Measurements from ENCODE around the gene SRD5A2.

SRD5A2 gene, protein sequence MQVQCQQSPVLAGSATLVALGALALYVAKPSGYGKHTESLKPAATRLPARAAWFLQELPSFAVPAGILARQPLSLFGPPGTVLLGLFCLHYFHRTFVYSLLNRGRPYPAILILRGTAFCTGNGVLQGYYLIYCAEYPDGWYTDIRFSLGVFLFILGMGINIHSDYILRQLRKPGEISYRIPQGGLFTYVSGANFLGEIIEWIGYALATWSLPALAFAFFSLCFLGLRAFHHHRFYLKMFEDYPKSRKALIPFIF

DNA sequence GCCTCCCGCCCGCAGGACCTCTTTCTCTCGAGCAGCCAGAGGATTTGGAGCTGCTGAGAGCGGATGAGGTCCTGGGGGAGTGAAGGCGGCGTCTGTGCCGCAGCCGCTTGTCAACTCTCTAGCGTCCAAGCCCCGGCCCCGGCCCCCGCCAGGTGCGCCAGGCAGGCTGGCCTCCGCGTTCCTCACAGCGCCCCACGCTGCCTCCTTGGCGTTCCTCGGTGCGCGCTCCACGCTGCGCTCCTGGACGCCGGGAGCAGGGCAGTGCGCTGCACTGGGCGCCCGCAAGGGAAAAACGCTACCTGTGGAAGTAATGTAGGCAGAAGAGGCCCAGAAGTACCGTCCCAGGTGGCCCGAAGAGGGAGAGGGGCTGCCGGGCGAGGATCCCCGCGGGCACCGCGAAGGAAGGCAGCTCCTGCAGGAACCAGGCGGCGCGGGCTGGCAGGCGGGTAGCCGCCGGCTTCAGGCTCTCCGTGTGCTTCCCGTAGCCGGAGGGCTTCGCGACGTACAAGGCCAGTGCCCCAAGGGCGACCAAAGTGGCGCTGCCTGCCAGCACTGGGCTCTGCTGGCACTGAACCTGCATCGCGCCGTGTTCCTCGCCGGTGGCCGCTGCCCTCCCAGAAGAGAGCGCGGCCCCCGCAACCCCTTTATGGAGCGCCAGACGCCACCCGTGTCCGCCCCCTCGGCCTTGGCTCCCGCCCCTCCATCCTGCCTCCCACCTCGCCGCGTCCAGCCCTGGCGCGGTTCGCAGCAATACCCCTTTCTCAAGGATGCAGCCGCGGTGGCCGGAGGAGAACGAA lies at the start of gene SRD5A2:
SRD5A2 (minus strand) TSS at position 618 of the 797 bp plus-strand sequence; CDS start at position 580, 38 bp downstream.
- DNase-seq, result no peak

DNA sequence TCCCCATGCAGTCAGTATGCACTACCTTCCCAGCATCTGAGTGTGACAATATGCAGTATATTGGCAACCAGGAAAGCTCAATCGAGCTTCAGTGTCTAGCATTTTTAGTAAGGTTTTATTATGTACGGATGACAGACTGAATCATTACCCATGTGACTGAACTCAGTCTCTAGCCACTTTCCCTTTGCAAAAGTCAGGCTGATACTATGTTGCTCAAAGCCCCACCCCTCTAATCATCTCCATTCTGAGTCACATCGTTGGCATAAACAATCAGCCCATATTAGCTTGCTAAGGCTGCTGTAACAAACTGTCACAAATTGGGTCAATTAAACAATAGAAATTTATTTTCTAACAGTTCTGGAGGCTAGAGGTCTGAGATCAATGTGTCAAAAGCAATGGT lies 25.8 kb upstream of the SRD5A2 start:
- DNase-seq, result no peak

DNA sequence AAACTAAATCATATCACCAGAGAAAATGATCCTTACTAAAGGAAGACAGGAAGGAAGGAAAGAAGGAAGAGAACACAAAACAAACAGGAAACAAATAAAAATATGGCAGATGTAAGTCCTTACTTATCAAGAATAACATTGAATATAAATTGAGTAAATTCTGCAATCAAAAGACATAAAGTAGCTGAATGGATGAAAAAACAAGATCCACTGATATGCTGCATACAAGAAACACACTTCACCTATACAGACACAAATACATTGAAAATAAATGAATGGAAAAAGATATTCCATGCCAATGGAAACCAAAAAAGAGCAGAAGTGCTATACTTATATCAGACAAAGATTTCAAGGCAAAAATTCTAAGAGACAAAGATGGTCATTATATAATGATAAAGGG lies 18.0 kb upstream of the SRD5A2 start:
- DNase-seq, result no peak

DNA sequence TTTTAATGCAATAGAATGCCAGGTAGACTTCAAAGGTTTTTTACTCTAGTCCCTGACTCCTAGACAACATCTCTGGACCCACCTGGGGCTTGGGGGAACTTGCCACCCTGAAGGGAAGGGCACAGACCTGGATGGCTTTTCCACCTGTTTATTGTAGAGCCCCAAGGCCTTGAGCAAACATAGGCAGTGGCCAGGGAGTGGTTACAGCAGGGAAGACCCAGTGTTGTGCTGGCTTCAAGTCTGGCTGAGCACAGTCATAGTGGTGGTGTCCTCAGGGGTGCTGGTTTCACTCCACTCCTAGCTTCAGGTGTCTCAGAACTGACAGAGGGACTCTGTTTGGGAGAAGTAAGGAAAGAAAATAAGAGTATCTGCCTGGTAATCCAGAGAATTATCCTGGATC lies 5.5 kb upstream of the SRD5A2 start:
- DNase-seq, result no peak

DNA sequence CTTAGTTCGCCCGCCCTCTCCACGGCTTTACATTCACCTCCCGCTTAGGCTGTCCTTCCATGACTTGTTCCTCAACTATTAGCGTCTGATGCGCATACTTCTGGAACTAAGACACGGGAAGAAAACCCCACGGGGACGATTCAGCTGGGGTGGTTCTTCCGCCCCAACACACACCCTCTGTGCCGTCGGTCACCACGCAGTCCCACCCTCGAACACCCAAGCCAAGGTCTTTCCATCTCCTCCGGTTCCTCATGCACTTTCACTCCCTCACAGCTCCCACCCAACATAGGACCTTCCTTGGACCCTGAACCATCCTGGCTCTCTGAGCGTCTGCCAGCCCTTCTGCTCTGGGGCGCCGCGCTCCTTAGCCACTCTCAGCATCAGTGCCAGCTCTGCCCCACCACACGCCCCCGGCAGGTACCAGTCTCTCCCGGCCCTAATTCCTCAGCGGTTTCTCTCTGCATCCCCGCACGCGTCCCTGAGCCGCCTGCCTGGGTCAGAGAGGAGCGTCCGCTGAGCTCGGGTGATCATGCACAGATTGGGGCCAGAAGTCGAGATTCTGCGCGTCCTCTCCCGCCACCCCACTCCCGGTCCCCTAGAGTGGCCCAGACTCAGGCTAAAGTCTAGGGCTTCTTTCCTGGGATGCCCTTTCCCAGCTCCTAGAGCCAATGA lies 522 bp upstream of the SRD5A2 start:
- DNase-seq, result no peak

DNA sequence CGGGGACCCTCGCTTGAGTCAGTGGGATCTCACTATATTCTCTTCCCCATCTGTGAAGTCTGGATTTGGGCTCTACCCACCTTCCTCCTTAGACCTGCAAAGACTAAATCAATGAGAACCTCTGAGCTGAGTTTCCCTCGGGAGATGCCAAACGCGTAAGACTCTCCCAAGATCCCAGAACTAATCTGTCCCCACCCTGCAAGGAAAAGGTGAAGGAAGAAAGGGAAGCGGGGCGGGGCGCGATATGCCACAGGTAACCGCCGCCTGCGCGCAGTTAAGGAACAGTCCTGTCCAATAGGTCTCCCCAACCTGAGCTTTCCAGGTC lies 780 bp downstream of the SRD5A2 start:
- no peak for DNase-seq

DNA sequence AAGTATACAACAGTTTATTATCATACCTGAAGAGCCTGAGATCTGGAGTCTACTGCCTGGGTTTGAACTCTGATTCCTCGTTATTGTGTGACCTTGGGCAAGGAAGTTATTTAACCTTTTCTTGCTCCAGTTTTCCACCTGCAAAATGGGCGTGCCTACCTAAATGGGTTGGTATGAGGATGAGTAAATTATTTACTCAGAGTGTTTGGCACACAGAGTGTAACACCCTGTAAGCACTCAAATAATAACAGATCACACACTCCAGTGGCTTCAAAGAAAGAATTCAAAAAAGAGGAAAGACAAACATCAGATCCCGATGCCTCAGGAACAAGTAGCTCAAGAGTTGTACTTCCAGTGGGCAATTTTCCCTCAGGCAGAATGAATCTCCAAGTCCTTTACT lies 2.4 kb downstream of the SRD5A2 start:
- DNase-seq, result no peak

DNA sequence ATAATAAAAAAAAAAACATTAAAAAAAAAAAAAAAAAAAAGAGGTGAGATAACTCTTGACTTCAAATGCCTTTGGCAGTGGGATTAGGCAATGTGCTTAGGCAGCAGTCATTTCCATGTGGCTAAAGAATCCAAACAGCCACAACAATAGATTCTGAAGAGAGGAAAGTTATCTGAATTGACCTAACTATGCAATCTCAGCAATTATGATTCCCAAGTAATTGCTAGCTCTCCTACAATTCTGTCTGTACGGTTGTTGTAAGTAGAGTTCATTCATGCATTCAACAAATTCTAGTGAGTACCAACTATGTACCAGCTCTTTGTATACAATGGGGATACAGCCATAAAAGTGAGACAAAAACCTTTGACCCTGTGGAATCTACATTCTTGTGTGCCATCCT lies 3.6 kb downstream of the SRD5A2 start:
- no peak for DNase-seq

DNA sequence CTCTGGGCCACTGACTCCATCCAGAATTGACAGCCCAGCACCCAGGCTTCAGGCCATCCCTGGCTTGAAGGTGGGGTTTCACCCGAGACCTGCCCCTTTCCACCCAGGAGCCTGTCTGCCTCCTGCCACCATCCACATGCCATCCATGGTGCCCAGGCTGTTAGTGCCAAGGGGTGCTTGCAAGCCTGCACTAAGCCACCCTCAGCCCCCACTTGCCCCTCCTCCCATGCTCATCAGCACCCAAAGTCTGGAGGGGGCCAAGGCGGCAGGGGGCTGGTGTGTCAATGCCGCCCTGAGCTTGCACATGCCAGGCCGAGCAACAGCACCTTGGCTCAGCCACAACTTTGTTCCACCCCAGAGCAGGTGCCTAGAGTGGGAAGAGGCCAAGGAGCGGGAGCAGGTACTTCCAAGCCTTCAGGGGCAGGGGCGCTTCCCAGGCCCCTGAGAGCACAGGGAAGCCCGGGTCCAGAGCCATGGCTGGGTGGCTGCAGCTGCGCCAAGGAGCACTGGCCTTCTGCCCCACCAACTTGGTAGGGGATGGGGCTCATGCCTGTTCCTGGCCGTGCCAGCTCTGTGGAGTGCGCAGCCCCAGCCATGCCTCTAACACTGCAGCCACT lies 12.0 kb downstream of the SRD5A2 start:
- no peak for DNase-seq

DNA sequence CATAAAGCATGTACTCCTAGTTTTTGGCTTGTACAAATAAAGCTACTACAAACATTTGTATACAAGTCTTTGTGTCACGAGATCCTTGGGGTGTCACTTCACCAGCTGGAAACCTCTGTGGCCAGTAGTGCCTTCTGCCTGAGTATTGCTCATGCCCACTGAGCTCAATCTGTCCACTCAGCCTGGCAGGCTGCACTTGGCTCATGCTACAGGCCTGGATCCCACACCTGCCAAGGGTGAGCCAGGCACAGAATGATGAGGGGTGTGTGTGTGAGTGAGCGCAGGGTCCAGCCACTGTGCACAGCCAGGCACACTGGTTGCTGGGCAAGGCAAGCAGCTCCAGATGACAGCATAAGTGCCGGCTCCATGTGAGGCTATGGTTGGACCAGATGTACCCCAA lies 13.1 kb downstream of the SRD5A2 start:
- DNase-seq, result no peak

DNA sequence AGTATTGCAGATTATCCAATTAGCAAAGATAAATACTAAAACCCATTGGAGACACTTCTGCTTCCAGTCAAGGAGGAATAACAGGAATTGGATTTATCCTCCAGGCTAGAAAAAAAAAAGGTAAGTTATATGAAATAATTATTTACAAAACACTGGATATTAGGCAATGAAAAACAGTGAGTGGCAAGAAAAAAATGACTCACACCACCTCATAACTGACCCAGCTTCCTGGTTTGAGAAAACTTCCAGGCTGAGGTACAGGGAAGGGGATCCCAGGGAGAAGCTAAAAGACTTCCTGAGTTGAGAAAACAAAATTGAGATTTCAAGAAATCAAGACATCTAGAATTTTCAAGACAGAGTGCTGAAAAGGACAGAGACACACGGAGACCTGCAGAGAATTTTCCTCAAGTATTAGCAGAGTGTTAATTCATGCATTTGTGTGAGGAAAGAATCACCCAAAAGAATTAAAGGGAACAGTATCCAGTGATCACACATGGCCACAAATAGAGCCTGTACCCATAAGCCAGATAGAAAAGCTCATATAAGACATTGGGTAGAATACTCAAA lies 17.4 kb downstream of the SRD5A2 start:
- DNase-seq, result no peak

DNA sequence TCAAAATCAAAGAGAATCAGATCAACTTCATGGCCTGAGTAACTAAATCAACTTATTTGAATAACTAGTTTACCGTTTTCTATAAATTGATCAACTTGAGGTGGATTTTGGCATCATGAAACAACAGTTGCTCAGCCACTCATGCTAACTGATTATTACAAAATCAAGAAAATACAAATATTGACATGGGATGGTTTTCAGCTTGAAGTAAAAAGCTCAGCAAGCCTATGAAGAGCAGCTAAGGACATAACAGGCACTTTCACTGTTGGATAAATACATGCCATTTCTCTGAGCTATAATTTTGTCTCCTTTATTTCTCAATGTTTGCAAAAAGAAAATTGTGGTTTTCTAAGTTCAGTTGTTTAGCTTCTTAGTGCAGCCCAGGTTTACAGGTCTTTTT lies 18.9 kb downstream of the SRD5A2 start:
- no peak for DNase-seq

DNA sequence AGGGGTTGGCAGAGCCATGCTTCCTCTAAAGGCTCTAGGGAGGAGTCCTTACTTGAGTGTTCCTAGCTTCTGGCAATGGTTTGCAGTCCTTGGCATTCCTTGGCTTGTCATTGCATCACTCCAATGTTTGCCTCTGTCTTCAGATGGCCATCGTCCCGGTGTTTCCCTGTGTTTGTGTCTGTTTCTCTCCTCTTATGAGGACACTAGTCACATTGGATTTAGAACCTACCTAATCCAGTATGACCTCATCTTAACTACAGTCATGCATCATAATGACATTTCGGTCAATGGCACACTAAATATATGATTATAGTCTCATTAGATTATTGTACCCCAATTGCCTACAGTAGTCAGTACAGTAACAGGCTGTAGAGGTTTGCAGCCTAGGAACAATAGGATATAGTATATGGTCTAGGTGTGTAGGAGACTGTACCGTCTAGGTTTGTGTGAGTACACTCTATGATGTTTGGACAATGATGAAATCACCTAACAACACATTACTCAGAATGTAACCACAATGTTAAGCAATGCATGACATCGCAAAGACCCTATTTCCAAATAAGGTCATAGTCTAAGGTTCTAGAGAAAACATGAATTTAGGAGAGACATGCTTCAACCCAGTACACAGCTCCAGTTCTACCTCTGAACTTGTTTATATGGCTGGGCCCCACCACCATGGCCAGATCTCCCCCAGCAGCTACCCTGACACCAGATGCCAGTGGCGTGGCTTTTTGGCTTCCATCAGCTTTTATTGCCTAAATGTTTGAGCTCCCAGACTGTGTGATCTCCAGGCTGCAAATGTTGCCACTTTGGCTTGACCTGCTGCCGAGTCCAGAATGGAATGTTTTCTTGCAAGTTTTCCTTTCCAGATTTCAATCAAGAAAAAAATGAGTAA lies 22.1 kb downstream of the SRD5A2 start:
- no peak for DNase-seq

DNA sequence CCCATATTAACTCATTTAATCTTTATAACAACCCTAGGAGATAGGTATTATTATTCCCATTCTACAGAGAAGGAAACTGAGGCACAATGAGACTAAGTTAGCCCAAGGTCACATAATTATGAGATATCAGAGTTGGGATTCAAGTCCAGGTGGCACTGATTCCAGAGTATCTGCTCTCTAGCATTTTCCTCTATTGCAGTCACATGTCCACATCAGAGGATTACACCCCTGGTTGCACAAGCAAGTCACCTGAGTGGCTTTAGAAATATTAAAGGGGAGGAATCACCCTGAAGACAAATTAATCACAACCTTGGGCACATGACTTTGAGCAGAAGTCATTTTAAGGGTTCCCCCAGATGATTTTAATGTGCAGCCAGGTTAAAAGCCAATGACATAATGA lies 23.8 kb downstream of the SRD5A2 start:
- no peak for DNase-seq

DNA sequence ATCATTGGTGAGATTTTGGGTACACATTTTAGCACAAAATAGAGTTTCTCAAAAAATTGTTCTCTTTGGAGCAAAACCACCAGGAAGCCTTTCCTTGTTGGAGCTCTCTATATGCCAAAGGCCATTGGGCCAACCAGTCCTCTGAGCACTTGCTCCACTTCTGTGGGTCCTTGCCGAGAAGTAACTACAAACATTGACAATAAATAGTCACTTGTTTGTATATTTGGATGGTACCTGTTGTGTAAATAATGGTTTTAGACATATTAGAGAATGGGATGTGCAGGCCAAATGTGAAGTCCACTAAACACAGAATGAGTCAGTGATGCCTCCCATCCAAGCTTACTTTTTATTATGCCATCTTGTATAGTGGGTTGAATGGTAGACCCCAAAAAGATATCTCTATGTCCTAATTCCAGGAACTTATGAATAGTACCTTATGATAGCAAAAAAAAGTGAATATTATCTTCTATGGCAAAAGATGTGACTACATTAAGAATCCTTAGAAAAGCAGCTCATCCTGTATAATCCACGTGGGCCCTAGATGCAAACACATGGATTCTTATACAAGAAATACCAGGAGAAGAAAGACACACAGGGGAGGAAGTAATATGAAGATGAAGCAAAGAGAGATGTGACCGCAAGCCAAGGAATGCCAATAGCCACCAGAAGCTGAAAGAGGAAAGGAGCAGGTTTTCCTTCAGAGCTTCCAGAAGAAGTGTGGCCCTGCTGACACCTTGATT lies 24.6 kb downstream of the SRD5A2 start:
- no peak for DNase-seq

DNA sequence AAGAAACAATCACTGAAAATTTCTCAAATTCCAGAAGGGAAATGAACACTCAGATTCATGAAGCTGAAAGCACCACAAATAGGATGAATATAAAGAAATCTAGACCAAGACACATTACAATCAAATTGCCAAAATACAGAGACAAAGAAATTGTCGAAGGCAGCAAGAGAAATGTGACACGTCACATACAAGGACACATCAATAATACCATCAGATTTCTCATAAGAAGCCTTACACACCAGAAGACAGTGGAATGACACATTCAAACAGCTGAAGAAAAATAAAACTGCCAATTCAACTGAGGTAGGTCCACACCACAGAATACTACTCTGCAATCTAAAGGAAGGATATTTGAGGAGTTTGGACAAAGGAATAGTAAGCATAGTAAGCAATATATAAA lies 27.4 kb downstream of the SRD5A2 start:
- DNase-seq, result no peak

DNA sequence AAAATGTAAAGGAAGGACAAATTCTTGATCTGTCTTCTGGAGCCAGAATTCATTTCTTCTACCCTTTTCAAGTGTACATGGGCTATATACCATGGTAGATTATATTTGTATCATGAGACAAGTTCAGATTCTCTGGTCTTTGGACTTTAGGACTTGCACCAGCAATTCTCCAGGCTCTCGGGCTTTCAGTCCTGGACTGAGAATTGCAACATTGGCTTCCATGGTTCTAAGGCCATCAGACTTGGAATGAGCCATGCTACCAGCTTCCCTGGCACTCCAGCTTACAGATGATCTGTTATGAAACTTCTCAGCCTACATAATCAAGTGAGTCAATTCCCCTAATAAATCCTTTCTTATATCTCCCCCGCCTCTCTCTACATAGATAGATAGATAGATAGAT lies 33.3 kb downstream of the SRD5A2 start:
- no peak for DNase-seq

DNA sequence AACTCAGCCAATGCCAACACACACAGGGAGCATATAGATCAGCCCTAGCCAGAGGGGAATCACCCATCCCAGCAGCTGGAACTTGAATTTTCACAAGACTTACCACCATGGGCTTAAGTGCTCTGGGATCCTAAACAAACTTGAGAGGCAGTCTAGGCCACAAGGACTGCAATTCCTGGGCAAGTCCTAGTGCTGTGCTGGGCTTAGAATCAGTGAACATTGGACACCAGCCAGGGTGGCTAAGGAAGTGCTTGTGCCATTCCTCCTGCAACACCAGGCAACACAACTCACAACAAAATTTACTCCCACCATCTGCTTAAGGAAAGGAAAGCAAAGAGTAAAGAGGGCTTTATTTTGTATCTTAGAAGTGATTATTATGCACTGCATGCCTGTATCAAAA lies 38.9 kb downstream of the SRD5A2 start:
- no peak for DNase-seq

DNA sequence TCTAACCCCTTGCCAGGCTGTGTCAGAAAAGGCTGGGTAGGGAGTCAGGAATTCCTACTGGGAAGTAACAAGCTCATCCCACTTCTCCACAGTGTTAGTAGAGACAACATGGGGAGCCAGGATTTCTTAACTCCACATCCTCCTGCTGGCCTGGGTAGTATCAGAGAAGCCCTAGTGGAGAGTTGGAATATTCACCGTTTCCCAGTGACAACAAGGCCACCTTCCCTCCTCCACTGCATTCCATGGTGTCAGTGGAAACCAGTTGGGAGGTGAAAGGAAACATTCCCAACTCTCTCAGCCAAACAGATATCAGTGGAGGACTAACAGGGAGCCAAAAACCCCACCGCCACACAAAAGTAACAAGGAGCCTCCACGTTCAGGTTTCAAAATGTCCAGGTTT lies 41.2 kb downstream of the SRD5A2 start:
- DNase-seq, result no peak

DNA sequence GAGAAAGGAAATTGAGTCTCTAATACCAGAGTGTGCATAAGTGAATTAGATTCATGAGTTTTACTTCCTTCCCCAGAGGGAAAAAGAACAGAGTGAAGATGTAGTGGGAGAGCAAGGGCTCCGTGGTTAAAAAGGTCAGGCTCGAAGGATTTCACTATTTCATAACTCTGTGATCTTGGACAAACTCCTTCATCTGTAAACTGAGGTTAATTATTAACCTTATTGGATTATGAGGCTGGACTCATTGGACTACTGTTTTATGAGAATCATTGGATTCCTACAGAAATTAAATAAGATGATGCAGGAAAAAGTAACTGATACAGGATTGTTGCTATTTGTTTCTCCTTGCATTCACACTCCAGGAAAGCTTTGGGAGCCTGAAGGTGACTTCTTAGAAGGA lies 45.0 kb downstream of the SRD5A2 start:
- DNase-seq, result no peak

DNA sequence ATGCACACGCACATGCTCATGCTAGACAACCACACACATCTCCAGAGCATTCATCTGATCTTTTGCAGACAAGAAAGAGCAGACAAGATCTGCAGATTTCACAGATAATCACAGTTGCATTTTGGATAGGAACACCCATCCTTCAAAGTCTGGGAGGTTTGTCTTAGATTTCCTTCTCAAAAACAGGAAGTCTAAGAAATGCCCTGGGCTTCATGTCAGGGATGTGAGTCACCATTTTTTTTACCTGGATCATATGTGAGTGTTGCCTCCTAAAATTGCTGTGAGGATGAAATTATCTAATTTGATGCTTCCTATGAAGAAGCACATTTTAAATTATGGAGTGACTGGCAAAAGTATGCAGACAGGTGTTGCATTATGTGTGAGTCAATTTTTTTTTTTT lies 46.1 kb downstream of the SRD5A2 start:
- no peak for DNase-seq

DNA sequence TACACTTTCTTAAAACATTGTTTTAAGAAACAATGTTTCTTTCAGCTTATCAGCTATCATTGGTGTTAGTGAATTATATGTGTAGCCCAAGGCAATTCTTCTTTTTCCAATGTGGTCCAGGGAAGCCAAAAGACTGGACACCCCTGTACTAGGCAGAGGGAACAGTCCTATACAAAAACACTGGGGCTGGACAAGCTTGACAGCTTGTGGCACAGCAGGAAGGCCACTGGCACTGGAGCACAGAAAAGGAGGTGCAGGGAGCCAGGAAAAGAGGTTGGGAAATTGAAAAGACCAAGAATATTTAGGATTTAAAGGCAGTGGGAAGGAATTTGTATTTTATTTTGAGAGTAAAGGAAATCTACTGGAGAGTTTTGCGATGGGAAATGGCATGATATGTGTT lies 47.7 kb downstream of the SRD5A2 start:
- no peak for DNase-seq

Data from activated CD8-positive, alpha-beta memory T cell treated with anti-CD3 and anti-CD28 coated beads for 24 hours (primary cell).